ENCODE measurements around the gene STARD7.

Gene STARD7

GRCh38 chr2:96251721-96252292 is 43.2 kb upstream of the STARD7 start:
- no peak for TF ChIP-seq CTCF (IDR thresholded peaks at IDR 0.05; ENCODE audit: control insufficient read depth, insufficient read depth, low read depth, low read length, missing control alignments)
- peak; percentile 92 for DNase-seq (ENCODE audit: low read depth)

DNA sequence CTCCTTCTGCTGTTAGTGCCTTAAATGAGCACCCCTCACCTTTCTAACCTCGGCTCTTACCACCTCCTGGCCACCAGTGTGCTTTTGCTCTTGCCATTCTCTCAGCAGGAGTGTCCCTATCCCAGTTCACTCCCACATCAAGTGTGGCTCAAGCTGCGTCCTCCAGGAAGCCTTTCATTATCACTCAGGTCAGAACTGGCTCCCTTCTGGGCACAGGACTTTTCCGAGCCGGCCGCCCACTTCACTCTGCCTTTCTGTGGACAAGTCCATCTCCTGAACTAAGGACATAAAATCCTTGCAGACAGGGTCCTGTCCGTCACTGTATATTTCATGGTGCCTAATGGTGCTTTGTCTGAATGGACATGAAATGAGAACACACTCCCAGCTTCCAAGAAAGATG is 41.6 kb upstream of the STARD7 start:
- no peak overlapping the region for H3K4me3 ChIP-seq (ENCODE audit: control insufficient read depth, low read depth, low read length)
- no peak for DNase-seq (ENCODE audit: low read depth)
- no peak for TF ChIP-seq CTCF (IDR thresholded peaks at IDR 0.05; ENCODE audit: control insufficient read depth, insufficient read depth, low read depth, low read length, missing control alignments)

More at GRCh38 chr2:96251721-96252292, 43.2 kb upstream of the STARD7 start:
- H3K4me3 ChIP-seq (ENCODE audit: control insufficient read depth, low read depth, low read length) = no peak overlapping the region

- TF ChIP-seq CTCF (IDR thresholded peaks at IDR 0.05; ENCODE audit: control insufficient read depth, insufficient read depth, low read depth, low read length, missing control alignments) = no peak
- peak; percentile 67 for DNase-seq (ENCODE audit: low read depth)
- no peak overlapping the region for H3K4me3 ChIP-seq (ENCODE audit: control insufficient read depth, low read depth, low read length)
These were observed 41.0 kb upstream of the STARD7 start for GRCh38 chr2:96249654-96250053.

DNA sequence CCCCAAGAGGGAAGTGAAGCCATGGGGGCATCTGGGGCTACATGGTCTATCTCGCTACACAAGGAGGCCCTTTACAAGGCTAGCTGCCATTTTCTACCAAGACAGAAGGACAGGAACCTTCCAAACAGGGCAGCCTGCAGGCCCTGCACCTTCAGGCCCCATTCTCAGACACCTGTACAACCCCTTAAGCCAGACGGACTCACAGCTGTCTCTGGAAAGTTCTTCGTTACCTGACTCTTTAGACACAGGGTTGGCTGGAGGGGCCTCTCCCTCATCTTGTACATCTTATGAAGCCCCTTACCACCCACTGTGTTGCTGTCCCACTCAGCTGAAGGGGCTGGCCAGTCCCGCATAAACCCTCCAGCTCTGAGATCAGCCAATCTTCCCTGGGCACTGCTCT is 40.0 kb upstream of the STARD7 start:
- no peak overlapping the region for H3K4me3 ChIP-seq (ENCODE audit: control insufficient read depth, low read depth, low read length)
- DNase-seq (ENCODE audit: low read depth) = no peak
- TF ChIP-seq CTCF (IDR thresholded peaks at IDR 0.05; ENCODE audit: control insufficient read depth, insufficient read depth, low read depth, low read length, missing control alignments) = no peak

DNA sequence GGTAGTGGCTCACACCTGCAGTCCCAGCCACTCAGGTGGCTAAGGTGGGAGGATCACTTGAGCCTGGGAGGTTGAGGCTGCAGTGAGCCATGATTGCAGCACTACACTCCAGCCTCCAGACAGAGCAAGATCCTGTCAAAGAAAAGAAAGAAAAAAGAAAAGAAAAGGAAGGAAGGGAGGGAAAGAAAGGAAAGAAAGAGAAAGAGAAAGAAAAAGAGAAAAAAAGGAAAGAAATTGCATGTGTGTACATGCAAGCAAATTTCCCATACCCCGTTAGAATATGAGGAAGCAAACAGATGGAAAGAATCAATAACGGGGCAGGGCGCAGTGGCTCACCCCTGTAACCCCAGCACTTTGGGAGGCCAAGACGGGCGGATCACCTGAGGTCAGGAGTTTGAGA is 39.3 kb upstream of the STARD7 start:
- TF ChIP-seq CTCF (IDR thresholded peaks at IDR 0.05; ENCODE audit: control insufficient read depth, insufficient read depth, low read depth, low read length, missing control alignments) = no peak
- H3K4me3 ChIP-seq (ENCODE audit: control insufficient read depth, low read depth, low read length) = no peak overlapping the region
- DNase-seq (ENCODE audit: low read depth) = no peak

DNA sequence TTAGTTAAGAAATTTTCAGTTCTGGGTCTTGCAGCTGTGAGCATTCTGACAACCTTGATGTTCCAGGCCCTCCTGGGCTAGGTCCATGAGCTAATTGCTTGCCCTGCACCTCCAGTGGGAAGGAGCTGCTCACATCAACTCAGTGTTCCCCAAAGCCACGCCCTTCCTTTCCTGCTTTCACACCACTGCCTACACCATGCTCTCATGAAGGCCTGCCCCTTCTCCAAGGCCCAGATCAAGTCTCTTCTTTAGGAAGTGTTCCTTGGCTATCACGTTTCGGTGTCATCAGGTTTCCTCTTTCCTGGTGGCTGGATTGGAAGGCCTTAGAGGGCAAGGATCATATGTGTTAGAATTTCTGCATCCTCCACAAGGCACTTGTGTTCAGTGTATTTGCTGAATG is 38.4 kb upstream of the STARD7 start:
- no peak for TF ChIP-seq CTCF (IDR thresholded peaks at IDR 0.05; ENCODE audit: control insufficient read depth, insufficient read depth, low read depth, low read length, missing control alignments)
- no peak for DNase-seq (ENCODE audit: low read depth)
- H3K4me3 ChIP-seq (ENCODE audit: control insufficient read depth, low read depth, low read length) = no peak overlapping the region

Measured in AG09309 (cell line).